Sigmoid colon (tissue), 4 donors: ENCODE measurements around the gene MANBA.

Experiments used
- POLR2A ChIP-seq, 2 donors: fragments of 450-650 bp; IDR thresholded peaks; one replicate each; pipeline ENCODE4 v1.6.1; 2016; ENCODE audit warnings: antibody characterized with exemption in 2 of 2, mild to moderate bottlenecking in 2 of 2, moderate library complexity in 2 of 2
- POLR2AphosphoS5 ChIP-seq, 4 donors: sonication (generic); formaldehyde crosslinking; IDR thresholded peaks; one replicate each; pipeline ENCODE4 v1.6.1; 2017; ENCODE audit warnings: antibody characterized with exemption in 4 of 4
- TF ChIP-seq, protein P1 (sequence below), 4 experiments: fragments of 450-650 bp in 3 of 4; fragments of 200-600 bp in 1 of 4; IDR thresholded peaks; one replicate each; pipeline ENCODE4 v1.5.1; 2016 to 2019; ENCODE audit warnings: antibody characterized with exemption in 4 of 4, mild to moderate bottlenecking in 3 of 4, moderate library complexity in 2 of 4

DNA sequence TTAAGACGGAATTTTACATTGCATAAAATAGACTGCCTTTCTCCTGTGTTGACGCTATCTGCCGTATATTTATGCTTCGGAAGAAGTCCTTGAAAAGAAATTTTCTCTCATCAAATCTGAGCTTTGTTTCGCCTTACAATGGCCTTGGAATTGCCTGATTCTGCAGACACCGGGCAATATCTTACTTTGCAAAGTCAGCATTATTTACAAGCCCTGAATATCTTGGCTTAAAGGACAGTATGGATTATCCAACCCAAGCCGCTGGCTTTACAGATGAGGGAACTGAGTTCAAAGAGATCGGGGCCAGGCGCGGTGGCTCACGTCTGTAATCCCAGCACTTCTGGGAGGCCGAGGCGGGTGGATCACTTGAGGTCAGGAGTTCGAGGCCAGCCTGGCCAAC is 1.1 kb upstream of the MANBA start:
- TF ChIP-seq, protein P1, sequence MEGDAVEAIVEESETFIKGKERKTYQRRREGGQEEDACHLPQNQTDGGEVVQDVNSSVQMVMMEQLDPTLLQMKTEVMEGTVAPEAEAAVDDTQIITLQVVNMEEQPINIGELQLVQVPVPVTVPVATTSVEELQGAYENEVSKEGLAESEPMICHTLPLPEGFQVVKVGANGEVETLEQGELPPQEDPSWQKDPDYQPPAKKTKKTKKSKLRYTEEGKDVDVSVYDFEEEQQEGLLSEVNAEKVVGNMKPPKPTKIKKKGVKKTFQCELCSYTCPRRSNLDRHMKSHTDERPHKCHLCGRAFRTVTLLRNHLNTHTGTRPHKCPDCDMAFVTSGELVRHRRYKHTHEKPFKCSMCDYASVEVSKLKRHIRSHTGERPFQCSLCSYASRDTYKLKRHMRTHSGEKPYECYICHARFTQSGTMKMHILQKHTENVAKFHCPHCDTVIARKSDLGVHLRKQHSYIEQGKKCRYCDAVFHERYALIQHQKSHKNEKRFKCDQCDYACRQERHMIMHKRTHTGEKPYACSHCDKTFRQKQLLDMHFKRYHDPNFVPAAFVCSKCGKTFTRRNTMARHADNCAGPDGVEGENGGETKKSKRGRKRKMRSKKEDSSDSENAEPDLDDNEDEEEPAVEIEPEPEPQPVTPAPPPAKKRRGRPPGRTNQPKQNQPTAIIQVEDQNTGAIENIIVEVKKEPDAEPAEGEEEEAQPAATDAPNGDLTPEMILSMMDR (IDR thresholded peaks at IDR 0.05), result no peak
- no peak for TF ChIP-seq POLR2A (IDR thresholded peaks at IDR 0.05)
- TF ChIP-seq POLR2AphosphoS5 (IDR thresholded peaks at IDR 0.05), result no peak
